ENCODE measurements around the gene HAPSTR1.

HAPSTR1 gene

DNA sequence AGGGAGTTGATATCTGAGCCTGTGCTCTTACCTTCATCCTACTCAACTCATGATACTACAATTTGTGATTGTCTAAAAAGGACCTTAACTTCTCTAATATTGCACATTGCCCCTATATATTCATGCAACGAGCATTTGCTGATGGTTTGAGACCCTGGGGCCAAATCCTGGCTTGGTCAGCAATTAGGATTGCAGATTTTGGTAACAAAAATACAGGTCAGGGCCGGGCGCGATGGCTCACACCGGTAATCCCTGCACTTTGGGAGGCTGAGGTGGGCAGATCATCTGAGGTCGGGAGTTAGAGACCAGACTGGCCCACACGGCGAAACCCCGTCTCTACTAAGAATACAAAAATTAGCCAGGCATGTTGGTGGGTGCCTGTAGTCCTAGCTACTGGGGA lies 35.4 kb upstream of the HAPSTR1 start:
- DNase-seq (ENCODE audit: low read depth): no peak
- H3K4me3 ChIP-seq (ENCODE audit: low read length): no peak overlapping the region
- TF ChIP-seq, protein P1, sequence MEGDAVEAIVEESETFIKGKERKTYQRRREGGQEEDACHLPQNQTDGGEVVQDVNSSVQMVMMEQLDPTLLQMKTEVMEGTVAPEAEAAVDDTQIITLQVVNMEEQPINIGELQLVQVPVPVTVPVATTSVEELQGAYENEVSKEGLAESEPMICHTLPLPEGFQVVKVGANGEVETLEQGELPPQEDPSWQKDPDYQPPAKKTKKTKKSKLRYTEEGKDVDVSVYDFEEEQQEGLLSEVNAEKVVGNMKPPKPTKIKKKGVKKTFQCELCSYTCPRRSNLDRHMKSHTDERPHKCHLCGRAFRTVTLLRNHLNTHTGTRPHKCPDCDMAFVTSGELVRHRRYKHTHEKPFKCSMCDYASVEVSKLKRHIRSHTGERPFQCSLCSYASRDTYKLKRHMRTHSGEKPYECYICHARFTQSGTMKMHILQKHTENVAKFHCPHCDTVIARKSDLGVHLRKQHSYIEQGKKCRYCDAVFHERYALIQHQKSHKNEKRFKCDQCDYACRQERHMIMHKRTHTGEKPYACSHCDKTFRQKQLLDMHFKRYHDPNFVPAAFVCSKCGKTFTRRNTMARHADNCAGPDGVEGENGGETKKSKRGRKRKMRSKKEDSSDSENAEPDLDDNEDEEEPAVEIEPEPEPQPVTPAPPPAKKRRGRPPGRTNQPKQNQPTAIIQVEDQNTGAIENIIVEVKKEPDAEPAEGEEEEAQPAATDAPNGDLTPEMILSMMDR (IDR thresholded peaks at IDR 0.05; ENCODE audit: insufficient read depth, low read depth, low read length, missing control alignments): no peak

GRCh38 chr16:9058211-9058610 lies 33.2 kb upstream of the HAPSTR1 start:
- TF ChIP-seq, protein P1 (IDR thresholded peaks at IDR 0.05; ENCODE audit: insufficient read depth, low read depth, low read length, missing control alignments): no peak
- DNase-seq (ENCODE audit: low read depth): no peak
- no peak overlapping the region for H3K4me3 ChIP-seq (ENCODE audit: low read length)

DNA sequence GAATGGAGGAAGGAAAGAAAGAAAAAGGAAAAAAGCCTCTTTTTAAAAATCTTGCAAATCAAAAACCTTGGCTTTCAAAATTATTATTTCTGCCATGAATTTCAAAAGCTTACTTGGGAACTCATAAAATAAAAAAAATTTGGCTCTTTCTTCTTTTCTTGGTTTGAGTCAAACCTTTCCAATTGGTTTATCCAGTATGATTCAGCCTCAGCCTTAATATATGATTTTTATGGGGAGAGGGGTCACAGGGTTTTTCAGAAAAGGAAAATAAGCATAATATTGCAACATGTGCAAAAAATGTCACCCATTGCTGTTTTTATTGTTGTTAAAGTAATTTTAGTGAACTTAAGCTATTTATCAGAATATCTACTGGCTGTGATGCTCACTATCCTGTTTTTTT lies 31.2 kb upstream of the HAPSTR1 start:
- TF ChIP-seq, protein P1 (IDR thresholded peaks at IDR 0.05; ENCODE audit: insufficient read depth, low read depth, low read length, missing control alignments): no peak
- no peak overlapping the region for H3K4me3 ChIP-seq (ENCODE audit: low read length)
- DNase-seq (ENCODE audit: low read depth): no peak

DNA sequence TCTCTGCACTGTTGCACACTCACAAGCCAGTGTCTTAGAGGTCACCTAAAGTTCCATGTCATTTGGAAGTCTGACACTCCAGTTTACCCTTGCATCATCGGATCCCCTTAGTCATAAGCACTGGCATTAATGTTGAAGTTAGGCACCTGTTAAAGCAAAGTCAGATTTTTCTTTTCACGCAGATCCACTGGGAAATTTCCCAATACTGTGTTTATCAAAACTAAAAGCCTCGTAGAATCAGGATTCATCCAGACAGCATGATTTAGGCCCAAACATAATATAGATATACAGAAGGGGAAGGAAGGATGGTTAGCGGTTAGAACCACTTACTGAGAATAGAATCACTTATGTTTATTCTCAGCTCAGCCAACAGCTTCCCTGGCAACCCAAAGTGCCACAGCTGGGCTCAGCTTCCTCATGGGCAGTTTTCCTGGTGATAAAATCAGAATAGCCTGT lies 30.1 kb upstream of the HAPSTR1 start:
- DNase-seq (ENCODE audit: low read depth): peak; percentile 29
- TF ChIP-seq, protein P1 (IDR thresholded peaks at IDR 0.05; ENCODE audit: insufficient read depth, low read depth, low read length, missing control alignments): no peak
- H3K4me3 ChIP-seq (ENCODE audit: low read length): no peak overlapping the region

DNA sequence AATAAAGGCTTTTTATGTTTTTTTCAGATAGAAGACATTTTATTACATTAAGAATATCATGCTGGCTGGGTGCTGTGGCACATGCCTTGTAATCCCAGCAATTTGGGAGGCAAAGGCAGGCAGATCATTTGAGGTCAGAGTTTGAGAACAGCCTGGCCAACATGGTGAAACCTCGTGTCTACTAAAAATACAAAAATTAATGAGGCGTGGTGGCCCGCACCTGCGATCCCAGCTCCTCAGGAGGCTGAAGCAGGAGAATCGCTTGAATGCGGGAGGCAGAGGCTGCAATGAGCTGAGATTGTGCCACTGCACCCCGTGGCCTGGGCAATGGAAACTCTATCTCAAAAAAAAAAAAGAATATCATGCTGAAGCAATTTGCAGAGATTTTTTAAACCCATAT lies 29.1 kb upstream of the HAPSTR1 start:
- TF ChIP-seq, protein P1 (IDR thresholded peaks at IDR 0.05; ENCODE audit: insufficient read depth, low read depth, low read length, missing control alignments): no peak
- H3K4me3 ChIP-seq (ENCODE audit: low read length): no peak overlapping the region
- no peak for DNase-seq (ENCODE audit: low read depth)

DNA sequence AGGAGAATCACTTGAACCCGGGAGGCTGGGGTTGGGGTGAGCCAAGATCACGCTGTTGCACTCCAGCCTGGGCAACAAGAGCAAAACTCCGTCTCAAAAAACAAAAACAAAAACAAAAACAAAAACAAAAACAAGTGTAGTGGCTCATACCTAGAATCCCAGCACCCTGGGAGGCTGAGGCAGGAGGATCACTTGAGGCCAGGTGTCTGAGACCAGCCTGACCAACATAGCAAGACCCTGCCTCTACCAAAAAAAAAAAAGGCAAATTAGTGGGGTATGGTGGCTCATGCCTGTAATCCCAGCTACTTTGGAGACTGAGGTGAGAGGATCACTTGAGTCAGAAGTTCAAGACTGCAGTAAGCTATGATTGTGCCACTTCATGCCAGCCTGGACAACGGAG lies 26.4 kb upstream of the HAPSTR1 start:
- TF ChIP-seq, protein P1 (IDR thresholded peaks at IDR 0.05; ENCODE audit: insufficient read depth, low read depth, low read length, missing control alignments): no peak
- no peak overlapping the region for H3K4me3 ChIP-seq (ENCODE audit: low read length)
- no peak for DNase-seq (ENCODE audit: low read depth)

DNA sequence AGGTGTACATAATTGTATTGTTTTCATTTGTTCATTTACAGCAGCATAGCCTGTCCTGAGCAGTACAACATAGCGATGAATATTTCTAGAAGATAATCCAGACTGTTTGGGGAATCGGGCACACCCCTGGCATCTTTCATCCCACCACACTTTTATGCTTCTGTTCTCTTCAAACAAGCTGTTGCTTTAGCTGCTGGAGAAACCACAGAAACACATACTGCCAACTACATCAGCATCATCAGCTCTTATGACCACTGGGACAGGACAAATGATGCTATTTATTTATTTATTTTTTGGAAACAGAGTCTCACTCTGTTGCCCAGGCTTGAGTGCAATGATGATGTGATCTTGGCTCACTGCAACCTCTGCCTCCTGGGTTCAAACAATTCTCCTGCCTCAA lies 22.6 kb upstream of the HAPSTR1 start:
- TF ChIP-seq, protein P1 (IDR thresholded peaks at IDR 0.05; ENCODE audit: insufficient read depth, low read depth, low read length, missing control alignments): no peak
- no peak for DNase-seq (ENCODE audit: low read depth)
- no peak overlapping the region for H3K4me3 ChIP-seq (ENCODE audit: low read length)
